HG03196 (cell line): ENCODE results near the gene GJB3.
"Not testable (repeated sequence)": the region's sequence is repeated elsewhere in the genome, so short reads cannot be mapped to it uniquely, and the experiment has no call there.

Source experiments
- ATAC-seq: cut with Tn5 transposase; IDR thresholded peaks from one replicate; pipeline ENCODE4 v1.9.1; 2021; ENCODE audit not compliant: unreplicated experiment

GJB3 gene

DNA sequence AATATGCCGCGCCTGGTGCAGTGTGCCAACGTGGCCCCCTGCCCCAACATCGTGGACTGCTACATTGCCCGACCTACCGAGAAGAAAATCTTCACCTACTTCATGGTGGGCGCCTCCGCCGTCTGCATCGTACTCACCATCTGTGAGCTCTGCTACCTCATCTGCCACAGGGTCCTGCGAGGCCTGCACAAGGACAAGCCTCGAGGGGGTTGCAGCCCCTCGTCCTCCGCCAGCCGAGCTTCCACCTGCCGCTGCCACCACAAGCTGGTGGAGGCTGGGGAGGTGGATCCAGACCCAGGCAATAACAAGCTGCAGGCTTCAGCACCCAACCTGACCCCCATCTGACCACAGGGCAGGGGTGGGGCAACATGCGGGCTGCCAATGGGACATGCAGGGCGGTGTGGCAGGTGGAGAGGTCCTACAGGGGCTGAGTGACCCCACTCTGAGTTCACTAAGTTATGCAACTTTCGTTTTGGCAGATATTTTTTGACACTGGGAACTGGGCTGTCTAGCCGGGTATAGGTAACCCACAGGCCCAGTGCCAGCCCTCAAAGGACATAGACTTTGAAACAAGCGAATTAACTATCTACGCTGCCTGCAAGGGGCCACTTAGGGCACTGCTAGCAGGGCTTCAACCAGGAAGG lies 4.3 kb downstream of the GJB3 start:
- no peak for ATAC-seq

DNA sequence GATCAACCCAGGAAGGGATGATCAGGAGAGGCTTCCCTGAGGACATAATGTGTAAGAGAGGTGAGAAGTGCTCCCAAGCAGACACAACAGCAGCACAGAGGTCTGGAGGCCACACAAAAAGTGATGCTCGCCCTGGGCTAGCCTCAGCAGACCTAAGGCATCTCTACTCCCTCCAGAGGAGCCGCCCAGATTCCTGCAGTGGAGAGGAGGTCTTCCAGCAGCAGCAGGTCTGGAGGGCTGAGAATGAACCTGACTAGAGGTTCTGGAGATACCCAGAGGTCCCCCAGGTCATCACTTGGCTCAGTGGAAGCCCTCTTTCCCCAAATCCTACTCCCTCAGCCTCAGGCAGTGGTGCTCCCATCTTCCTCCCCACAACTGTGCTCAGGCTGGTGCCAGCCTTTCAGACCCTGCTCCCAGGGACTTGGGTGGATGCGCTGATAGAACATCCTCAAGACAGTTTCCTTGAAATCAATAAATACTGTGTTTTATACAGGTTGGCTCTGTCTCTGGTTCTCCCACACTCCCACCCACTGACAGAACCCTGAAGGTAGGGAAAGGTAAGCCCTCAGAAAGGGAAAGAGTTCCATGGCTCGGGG lies 5.0 kb downstream of the GJB3 start:
- ATAC-seq, result no peak

DNA sequence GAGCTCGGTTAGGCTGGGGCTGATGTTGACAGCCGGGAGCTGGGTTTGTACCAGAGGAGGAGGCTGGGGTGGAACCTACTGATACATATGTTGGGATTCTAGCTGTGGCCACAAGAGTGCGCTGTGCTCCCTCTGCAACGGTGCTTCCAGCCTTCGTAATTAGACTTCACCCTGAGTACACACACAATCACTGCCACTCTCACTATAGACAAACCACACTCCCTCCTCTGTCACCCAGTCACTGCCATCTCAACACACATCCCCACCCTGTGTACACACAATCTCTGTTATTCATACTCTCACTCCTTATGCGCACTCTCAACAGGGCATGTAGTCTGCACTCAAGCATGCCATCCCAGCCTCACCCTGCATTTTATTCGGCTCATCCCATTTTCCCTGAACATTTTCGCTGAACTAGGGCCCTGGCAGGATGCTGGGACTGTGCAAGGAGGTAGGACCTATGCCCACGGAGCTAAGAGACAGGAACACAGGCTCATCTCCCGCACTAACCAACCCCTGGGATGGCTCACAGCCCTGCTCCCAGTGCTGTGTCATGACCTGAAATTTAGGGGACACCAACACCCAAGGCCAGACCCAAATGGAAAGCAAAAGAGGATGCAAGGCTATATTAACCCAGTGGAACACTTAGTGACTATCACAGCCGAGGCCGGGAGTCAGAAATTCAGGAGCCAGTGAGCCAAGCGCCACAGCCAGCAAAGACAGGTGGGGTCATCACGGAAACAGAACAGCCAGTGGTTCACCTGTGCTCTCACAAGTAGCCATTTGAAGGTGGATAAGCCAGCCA lies 5.7 kb downstream of the GJB3 start:
- no peak for ATAC-seq

DNA sequence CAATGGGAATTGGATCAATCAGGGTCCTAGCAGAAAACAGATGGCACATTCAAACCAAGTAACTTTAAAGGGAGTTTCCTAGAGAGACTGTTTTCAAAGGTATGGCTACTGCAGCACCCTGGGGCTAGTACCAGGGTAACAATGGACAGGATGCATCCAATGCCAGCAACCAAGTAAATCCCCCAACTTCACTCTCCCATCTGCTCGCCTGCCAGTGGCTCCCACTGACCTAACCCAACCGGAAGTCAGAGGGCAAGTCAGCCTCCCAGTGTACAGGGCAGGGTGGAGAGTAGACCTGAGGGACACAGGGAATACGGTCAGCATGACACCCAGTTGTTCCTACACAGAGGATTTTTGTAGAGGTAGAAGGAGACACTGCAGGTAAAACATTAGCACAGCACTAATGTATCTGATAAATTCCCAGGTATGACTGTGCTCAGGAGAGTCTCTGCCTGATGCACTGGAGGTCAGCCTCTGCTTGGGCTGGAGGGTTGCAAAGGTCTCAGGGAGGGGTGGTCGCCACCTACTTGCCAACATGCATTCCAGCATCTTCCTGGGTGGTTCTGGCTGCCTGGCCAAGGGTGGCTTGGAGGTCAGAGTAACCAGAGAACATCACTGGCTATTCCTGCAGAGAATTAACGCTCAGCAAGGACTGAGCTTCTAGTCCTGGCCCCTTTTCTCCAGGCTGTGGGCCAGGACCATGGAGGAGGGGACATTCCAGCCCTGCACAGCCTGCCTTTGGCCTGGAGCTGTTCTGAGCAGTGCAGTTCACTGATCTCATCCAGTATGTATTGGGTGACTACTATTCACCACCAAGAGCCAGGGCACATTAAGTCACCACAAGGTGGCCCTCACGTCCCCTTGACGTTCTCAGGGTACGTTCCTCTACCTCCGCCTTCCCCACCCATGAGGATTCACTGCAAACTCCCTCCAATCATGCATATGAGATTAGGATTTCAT lies 6.7 kb downstream of the GJB3 start:
- ATAC-seq, result no peak

DNA sequence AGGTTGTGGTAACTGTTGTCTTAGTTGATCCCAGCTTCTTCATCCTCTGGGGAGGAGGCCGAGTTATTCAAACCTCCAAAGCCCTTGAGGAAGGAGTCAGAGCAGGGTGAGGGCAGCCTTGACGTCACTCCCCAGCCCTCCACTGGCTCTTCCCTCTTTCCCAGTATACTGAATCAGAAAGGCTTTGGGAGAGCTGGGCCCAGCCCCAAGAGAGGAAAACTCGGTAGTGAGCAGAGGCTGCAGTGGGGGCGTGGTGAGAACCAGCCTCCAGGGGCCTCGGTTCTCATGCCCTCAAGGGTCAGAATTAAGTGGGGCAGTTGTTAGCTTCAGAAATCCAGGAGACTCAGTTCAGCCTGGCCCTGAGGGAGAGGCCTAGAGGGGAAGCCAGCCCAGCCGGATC lies 10.0 kb downstream of the GJB3 start:
- ATAC-seq, result no peak

DNA sequence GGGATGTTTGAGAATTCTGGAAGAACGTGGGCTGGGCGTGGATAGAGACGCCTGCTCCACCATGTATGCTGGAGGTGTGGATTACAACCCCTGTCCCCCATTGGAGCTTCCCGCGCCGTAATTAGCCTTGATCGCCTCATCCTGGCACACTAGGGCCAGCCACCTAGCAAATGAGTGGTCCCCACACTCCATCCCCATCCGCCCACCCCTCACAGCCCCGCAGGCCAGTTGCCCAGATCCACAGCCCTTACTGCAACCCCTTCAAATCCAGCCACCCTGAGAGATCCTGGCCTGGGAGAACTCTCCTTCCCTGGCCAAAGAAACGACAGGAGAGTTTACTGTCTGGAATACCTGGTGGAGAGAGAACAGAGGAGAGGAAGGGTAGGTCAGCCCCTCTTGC lies 11.4 kb downstream of the GJB3 start:
- no peak for ATAC-seq

DNA sequence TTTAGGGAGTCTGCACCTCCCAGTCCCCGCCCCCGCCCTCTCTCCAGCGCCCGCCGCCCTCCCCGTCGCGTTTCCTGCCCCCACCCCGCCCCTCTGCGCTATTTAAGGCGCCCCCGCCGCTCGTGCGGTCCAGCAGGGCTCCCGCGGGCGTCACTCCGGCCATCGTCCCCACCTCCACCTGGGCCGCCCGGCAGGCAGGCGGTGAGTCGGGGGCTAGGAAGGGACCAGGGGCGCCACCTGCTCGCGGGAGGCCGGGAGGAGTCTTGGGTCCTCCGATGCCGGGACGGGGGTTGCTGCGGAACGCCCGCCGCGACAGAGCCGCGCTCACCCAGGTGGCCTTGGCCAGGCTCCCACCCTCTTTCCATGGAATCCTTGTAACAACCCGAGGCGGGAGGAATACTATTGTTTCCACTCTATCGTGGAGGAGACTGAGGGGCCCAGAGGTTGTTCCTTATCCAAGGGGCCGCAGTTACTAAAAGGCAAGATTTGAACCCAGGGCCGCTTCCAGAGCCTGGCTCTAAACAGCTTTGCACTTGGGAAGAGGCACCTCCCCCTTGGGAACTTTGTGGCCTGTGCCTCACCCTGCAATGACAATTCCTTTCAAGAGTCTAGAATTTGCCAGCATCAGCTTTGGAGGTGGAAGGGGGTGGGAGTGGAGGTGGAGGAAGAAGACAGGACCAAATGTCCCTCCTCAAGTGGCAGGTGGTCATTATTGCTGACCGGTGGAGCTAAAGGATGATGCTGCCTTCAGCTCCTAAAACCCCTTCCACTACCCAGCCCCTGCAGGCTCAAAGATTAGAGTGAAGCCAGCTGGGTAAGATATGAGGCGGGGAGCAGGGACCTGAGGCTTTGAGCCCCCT lies 12.1 kb downstream of the GJB3 start, which contains the start of gene GJA4:
Gene GJA4, plus strand, starts transcription at position 132 of the 860 bp plus-strand sequence. CDS start 1,215 bp downstream, outside the sequence.
- no peak for ATAC-seq

DNA sequence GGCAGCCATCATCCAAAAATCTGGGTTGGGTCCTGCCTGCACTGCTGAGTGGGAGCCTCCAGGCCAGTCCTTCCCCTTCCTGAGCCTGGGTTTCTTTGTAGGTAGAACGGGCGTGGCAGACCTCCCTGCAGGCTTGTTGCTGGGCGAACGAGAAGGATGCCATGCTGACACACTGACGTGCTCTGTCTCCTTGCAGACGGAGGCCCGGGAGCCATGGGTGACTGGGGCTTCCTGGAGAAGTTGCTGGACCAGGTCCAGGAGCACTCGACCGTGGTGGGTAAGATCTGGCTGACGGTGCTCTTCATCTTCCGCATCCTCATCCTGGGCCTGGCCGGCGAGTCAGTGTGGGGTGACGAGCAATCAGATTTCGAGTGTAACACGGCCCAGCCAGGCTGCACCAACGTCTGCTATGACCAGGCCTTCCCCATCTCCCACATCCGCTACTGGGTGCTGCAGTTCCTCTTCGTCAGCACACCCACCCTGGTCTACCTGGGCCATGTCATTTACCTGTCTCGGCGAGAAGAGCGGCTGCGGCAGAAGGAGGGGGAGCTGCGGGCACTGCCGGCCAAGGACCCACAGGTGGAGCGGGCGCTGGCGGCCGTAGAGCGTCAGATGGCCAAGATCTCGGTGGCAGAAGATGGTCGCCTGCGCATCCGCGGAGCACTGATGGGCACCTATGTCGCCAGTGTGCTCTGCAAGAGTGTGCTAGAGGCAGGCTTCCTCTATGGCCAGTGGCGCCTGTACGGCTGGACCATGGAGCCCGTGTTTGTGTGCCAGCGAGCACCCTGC lies 13.2 kb downstream of the GJB3 start:
- ATAC-seq, result no peak

DNA sequence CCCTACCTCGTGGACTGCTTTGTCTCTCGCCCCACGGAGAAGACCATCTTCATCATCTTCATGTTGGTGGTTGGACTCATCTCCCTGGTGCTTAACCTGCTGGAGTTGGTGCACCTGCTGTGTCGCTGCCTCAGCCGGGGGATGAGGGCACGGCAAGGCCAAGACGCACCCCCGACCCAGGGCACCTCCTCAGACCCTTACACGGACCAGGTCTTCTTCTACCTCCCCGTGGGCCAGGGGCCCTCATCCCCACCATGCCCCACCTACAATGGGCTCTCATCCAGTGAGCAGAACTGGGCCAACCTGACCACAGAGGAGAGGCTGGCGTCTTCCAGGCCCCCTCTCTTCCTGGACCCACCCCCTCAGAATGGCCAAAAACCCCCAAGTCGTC lies 13.8 kb downstream of the GJB3 start:
- ATAC-seq, result no peak

DNA sequence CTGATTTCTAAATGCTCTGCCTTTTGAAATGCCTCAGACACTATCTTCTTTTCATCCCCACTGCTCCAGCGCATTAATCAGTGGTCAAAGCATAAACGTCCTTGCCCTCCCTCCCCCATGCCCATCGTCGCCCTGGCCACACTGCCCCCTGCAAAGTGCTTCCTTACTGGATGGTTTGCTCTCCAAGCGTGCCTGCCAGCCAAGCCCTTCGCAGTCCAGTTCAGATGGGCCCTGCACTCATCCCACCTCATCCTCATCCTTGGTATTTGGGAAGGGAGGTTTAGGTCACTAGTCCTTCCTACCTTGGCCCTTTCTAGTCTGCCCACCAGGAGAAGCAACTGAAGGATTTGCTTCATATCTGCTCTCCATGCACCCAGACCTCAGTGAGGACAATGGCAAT lies 14.9 kb downstream of the GJB3 start:
- ATAC-seq, result no peak

DNA sequence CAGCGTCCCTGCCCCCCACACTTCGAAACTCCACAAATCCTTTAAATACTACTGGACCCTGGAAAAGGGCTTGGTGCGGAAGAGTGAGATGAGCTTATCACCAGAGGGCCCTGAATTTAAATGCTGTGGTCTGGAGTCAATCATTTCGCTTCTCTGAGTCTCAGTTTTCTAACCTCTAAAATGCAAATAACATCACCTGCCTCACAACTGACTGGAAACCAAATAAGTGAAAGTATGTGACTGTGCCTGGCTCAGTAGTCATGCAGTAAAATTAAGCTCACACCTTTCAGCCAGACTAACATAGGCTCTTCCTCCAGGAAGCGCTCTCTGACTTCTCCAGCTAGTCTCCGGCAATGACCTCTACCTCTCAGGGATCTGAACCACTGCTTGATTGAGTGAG lies 16.0 kb downstream of the GJB3 start:
- no peak for ATAC-seq

DNA sequence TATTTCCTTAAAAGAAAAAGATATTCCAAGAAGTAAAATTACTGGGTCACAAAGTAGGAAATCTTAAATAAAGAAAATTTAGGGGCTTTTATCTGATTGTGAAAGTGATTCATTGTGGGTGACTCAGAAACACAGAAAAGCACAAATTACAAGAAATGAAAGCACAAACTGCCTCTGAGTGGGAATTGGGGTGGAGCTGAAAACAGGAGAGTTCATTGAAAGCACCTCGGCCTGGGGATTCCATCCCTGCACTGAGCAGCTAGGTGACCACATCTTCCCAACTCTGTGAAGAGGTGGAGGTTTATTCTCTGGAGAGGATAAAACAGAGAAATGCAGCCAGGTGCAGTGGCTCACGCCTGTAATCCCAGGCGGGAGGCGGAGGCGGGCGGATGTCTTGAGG lies 19.2 kb downstream of the GJB3 start:
- ATAC-seq, result no peak

DNA sequence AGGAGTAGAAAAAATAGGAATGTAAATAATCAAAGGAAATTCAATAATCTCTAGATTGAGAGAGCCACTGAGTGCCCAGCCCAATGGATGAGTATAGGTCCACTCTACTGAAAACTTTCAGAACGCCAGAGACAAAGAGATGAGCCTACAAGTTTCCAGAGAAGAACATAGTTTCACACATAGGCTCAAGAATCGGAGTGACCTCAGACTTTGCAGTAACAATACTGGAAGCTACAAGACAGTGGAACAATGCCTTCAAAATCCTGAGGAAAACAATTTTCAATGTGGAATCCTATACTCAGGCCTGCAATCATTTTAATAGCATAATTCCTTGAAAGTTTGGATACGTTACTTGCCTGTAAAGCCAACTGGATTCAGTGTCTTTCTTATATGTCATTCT lies 22.8 kb downstream of the GJB3 start:
- no peak for ATAC-seq

DNA sequence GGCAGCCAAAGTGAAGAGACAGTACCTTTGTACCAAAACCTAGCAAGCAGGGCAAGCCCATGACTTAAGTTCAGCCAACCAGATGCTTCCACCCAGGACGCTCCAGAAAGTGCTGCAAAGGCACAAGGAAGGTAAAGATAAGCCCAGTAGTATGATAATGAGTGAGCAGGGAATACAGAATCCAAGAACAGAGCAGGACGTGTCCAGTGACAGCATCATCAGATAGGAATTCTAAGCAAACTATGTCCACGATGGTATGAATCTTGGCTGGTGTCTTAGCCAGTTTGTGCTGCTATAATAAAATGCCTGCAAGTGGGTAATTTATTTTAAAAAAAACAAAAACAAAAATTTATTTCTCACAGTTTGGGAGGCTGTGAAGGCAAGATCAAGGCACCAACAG lies 25.4 kb downstream of the GJB3 start:
- ATAC-seq, result no peak

DNA sequence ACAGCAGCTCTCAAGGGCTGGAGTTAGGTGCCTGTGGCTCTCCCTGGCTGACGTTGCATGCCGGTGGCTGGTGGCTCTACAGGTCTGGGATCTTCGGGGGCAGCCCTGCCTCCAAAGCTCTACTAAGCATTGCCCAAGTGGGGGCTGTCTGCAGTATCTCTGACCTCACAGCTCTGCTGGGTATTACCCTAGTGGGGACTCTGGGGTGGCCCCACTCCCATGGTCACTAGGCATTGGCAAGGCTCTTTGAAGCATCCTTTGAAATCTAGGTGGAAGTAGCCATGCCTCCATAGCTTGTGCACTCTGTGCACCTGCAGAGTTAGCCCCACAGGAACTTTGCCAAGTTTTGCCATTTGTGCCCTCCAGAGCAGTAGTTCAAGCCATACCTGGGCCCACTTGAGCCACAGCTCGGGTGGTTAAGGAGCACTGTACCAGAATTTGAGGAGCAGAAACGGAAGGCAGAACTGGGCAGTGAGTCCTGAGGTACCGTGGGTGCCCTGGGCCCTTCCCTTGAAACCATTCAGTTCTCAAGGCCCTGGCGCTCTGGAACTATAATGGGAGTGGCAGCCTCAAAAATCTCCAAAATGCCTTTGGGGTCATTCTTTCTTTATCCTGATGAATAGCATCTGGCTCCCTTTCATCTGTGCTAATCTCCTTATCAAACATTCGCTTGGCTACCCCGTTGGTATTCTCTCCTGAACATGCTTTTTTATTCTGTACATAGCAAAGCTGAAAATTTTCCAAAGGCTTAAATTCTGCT lies 27.2 kb downstream of the GJB3 start:
- ATAC-seq, result no peak

DNA sequence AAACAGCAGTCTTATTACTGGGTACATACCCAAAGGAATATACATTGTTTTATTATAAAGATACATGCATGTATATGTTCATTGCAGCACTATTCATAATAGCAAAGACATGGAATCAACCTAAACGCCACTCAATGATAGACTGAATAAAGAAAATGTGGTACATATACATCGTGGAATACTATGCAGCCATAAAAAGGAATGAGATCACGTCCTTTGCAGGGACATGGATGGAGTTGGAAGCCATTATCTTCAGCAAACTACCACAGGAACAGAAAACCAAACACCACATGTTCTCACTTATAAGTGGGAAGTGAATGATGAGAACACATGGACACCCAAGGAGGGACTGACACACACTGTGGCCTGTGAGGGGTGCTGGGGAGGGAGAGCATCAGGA lies 29.8 kb downstream of the GJB3 start:
- ATAC-seq, result not testable (repeated sequence)

DNA sequence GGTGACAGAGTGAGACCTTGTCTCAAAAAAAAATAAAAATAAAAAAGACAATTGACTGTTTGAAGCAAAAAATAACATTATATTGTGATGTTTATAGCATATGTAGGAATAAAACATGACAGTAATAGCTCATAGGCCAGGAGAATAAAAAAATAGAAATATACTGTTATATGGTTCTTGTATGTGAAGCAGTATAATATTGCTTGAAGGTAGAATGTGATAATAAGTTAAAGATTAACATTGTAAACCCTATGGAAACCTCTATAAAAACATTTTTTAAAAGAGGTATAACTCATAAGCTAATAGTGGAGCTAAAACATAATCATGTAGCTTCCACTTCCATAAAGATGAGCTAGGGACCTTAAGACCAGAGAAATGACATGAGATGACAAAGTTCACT lies 35.3 kb downstream of the GJB3 start:
- no peak for ATAC-seq

DNA sequence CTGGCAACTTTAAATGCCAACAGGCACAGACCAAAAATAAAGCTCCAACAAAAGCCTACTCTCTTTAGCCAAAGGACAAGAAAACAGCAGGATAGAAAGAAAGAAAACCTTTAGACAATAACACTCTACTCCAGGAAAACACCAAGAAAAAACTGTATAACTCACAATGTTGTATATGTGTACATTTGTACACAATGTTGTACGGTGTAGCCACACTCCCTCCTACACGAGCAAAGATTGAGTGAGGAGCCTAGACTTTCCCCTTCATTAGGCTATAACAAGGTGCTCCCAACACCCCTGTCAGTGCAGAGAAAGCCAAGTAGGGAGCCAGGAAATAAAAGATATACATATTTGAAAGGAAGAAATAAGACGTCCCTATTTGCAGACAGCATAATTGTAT lies 35.8 kb downstream of the GJB3 start:
- no peak for ATAC-seq

DNA sequence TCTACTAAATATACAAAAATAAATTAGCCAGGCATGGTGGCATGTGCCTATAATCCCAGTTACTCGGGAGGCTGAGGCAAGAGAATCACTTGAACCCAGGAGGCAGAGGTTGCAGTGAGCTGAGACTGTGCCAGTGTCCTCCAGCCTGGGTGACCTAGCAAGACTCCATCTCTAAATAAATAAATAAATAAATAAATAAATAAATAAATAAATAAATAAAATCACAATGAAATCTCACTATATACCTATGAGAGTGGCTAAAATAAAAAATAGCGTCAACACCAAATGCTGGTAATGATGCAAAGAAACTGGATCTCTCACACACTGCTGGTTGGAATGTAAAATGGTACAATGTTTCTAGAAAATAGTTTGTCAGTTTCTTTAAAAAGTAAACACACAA lies 37.8 kb downstream of the GJB3 start:
- ATAC-seq, result not testable (repeated sequence)
